ENCODE measurements around the gene MYRIP. TPM values are rescaled to one million over a fixed set of nuclear protein-coding genes. Genes with fewer than 3 reads are reported as not detected.
A peak's percentile ranks its signal among the peaks of the same experiment; 100 is the strongest.

The MYRIP gene
- total RNA-seq, 1 experiment from 2014 or later: 0.44 TPM

DNA sequence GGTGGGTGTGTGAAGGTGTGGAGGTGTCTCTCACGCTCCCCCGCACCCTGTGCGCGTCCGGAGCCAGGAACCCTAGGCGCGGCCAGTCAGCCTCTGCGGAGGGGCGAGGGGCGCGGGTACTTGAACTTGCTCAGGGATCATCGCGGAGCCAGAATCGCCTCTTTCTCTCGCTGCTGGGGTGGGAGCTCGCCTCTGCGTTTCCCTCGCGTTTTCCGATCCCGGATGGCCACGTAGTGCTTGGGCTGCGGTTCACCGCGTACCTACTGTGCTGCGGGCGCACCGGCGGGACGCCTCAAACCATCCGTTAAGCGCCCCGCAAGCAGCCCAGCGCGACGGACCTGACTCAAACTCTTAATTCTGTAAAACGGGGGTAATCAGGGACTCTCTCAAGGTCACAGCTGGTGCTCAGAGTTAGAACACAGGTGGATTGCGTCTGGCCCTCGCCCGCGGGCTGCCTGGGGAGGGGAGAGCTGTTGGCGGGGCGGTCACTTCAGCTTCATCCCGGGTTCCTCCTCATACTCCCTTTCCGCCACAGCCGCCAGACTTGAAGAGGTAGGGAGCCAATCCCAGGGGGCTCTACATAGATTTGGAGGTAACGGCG lies 686 bp downstream of the MYRIP start:
- no peaks in the 10 kb centered on the region for H3K9me2 ChIP-seq (ENCODE audit: insufficient read depth)
- H2AFZ ChIP-seq (ENCODE audit: low read depth, low read length, poor library complexity, severe bottlenecking): peak overlapping the region; percentile 9
- no TSS peak for BruUV-seq (replicated peaks)
- H3K4me2 ChIP-seq (ENCODE audit: low read length): peak overlapping the region; percentile 65
- POLR2A ChIA-PET: no interaction called here
- CTCF ChIA-PET: no interaction called here
- peaks cover 7 to 8% of the 10 kb centered on the region in 2 experiments; a peak in 3 of 4 replicates for H3K4me1 ChIP-seq (ENCODE audit: control insufficient read depth in 1 of 2, insufficient read depth in 2 of 2, low read length in 2 of 2)
- no peak for ATAC-seq
- H3K4me3 ChIP-seq (replicated peaks in 1 of 2; ENCODE audit: low read depth in 1 of 2, low read length in 2 of 2): peak overlapping the region; percentile 9 to 41; a peak in 3 of 4 replicates
- no peaks in the 10 kb centered on the region for H3K36me3 ChIP-seq (ENCODE audit: control insufficient read depth in 1 of 2, insufficient read depth in 2 of 2, low read length in 2 of 2)
- no peak overlapping the region for H3K27ac ChIP-seq (ENCODE audit: low read depth, low read length)
- no peaks in the 10 kb centered on the region for H4K20me1 ChIP-seq (ENCODE audit: insufficient read depth)
- no peaks in the 10 kb centered on the region for H3K79me2 ChIP-seq (ENCODE audit: insufficient read depth, low read length)
- H3K9ac ChIP-seq (ENCODE audit: low read length): no peak overlapping the region
- peaks cover 40% of the 10 kb centered on the region for H3K27me3 ChIP-seq (ENCODE audit: insufficient read depth, low read length)
- intact Hi-C loops (cut with micrococcal nuclease): loop anchor here (5.0 kb wide), 3 partner anchors 268 to 507 kb away; no protein-coding TSS in a partner anchor
- DNase-seq (ENCODE audit: low read depth, low spot score): no peak
- RAD21 ChIA-PET (ENCODE audit: low non-redundant PET in 1 of 2, low total read pairs in 2 of 2, uncharacterized antibody in 2 of 2, unreplicated experiment in 2 of 2): no interaction called here
- no peaks in the 10 kb centered on the region for H3K9me3 ChIP-seq (ENCODE audit: control insufficient read depth in 1 of 2, insufficient read depth in 1 of 2, low read depth in 1 of 2, low read length in 2 of 2)
- TF ChIP-seq, protein P1, sequence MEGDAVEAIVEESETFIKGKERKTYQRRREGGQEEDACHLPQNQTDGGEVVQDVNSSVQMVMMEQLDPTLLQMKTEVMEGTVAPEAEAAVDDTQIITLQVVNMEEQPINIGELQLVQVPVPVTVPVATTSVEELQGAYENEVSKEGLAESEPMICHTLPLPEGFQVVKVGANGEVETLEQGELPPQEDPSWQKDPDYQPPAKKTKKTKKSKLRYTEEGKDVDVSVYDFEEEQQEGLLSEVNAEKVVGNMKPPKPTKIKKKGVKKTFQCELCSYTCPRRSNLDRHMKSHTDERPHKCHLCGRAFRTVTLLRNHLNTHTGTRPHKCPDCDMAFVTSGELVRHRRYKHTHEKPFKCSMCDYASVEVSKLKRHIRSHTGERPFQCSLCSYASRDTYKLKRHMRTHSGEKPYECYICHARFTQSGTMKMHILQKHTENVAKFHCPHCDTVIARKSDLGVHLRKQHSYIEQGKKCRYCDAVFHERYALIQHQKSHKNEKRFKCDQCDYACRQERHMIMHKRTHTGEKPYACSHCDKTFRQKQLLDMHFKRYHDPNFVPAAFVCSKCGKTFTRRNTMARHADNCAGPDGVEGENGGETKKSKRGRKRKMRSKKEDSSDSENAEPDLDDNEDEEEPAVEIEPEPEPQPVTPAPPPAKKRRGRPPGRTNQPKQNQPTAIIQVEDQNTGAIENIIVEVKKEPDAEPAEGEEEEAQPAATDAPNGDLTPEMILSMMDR (IDR thresholded peaks at IDR 0.05 in 2 of 3, conservative IDR thresholded peaks at IDR 0.05 in 1 of 3; ENCODE audit: borderline replicate concordance in 1 of 3, insufficient read depth in 1 of 3, low read depth in 2 of 3, low read length in 2 of 3): no peak
- no peak for TF ChIP-seq ZNF274 (IDR thresholded peaks at IDR 0.05; ENCODE audit: low read depth, low read length)
- TF ChIP-seq EZH2 (IDR thresholded peaks at IDR 0.05): no peak
- TF ChIP-seq, protein P2, sequence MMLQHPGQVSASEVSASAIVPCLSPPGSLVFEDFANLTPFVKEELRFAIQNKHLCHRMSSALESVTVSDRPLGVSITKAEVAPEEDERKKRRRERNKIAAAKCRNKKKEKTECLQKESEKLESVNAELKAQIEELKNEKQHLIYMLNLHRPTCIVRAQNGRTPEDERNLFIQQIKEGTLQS (IDR thresholded peaks at IDR 0.05): no peak
- TF ChIP-seq ZFX (IDR thresholded peaks at IDR 0.05): no peak
- TF ChIP-seq, protein P3, sequence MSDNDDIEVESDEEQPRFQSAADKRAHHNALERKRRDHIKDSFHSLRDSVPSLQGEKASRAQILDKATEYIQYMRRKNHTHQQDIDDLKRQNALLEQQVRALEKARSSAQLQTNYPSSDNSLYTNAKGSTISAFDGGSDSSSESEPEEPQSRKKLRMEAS (IDR thresholded peaks at IDR 0.05): no peak
- TF ChIP-seq SIN3A (IDR thresholded peaks at IDR 0.05; ENCODE audit: low read depth): no peak
- no peak for TF ChIP-seq RAD21 (IDR thresholded peaks at IDR 0.05; ENCODE audit: low read depth)
- TF ChIP-seq CBX3 (IDR thresholded peaks at IDR 0.05; ENCODE audit: low read depth): no peak

All from HCT116 (cell line).